Epidermal melanocyte (primary cell): ENCODE results near the gene KRT75.
"Not testable (repeated sequence)": the region's sequence is repeated elsewhere in the genome, so short reads cannot be mapped to it uniquely, and the experiment has no call there.

Experiments
- DNase-seq: peaks from one replicate; pipeline ENCODE4 v3.0.0; 2011; ENCODE audit warnings: low spot score; ENCODE audit not compliant: insufficient read length

Gene KRT75

GRCh38 chr12:52417740-52418139, 16.4 kb downstream of the KRT75 start:
- no peak for DNase-seq

- no peak for DNase-seq
Observed at GRCh38 chr12:52416795-52417194, 17.4 kb downstream of the KRT75 start.

- DNase-seq, result no peak
Observed at GRCh38 chr12:52415870-52416750, 18.1 kb downstream of the KRT75 start.

GRCh38 chr12:52414936-52415335, 19.2 kb downstream of the KRT75 start:
- DNase-seq, result no peak

GRCh38 chr12:52413782-52414345, 20.3 kb downstream of the KRT75 start:
- no peak for DNase-seq

GRCh38 chr12:52413202-52413601, 21.0 kb downstream of the KRT75 start:
- DNase-seq, result no peak

GRCh38 chr12:52411815-52412214, 22.4 kb downstream of the KRT75 start:
- DNase-seq, result no peak

GRCh38 chr12:52410589-52411248, 23.5 kb downstream of the KRT75 start:
- DNase-seq, result not testable (repeated sequence)

- no peak for DNase-seq
Observed at GRCh38 chr12:52407918-52408317, 26.3 kb downstream of the KRT75 start.

GRCh38 chr12:52405922-52406385, 28.2 kb downstream of the KRT75 start, which contains the start of gene KRT82:
Gene KRT82 (minus strand): TSS chr12:52406335. CDS start chr12:52406277, 58 bp downstream.
- no peak for DNase-seq

- no peak for DNase-seq
Observed at GRCh38 chr12:52404951-52405350, 29.2 kb downstream of the KRT75 start.

GRCh38 chr12:52403561-52403960, 30.6 kb downstream of the KRT75 start:
- no peak for DNase-seq

GRCh38 chr12:52402873-52403540, 31.2 kb downstream of the KRT75 start:
- DNase-seq, result no peak

GRCh38 chr12:52402377-52402776, 31.8 kb downstream of the KRT75 start:
- DNase-seq, result no peak

GRCh38 chr12:52401926-52402325, 32.2 kb downstream of the KRT75 start:
- no peak for DNase-seq

- DNase-seq, result no peak
Observed at GRCh38 chr12:52401526-52401925, 32.6 kb downstream of the KRT75 start.

GRCh38 chr12:52400906-52401305, 33.3 kb downstream of the KRT75 start:
- DNase-seq, result no peak

- DNase-seq, result no peak
Observed at GRCh38 chr12:52399756-52400155, 34.4 kb downstream of the KRT75 start.

GRCh38 chr12:52398176-52398575, 36.0 kb downstream of the KRT75 start:
- no peak for DNase-seq

- no peak for DNase-seq
Observed at GRCh38 chr12:52396656-52397055, 37.5 kb downstream of the KRT75 start.

- no peak for DNase-seq
Observed at GRCh38 chr12:52395761-52396434, 38.3 kb downstream of the KRT75 start.
